ENCODE results near the gene TSPEAR. TPM values are rescaled to one million over a fixed set of nuclear protein-coding genes. Genes with fewer than 3 reads are reported as not detected.

The TSPEAR gene
- total RNA-seq, 4 donors from 2014 or later, result 0.18 to 0.69 (median 0.51) TPM; not detected in 1

- Histone ChIP-seq H3K36me3 (no peaks in the 10 kb centered on the region), H3K4me1 (no peaks in the 10 kb centered on the region), H3K9me3 (no peaks in the 10 kb centered on the region), H3K4me3 (no peak overlapping the region), H3K27me3 (no peaks in the 10 kb centered on the region), H3K27ac (no peak overlapping the region)
- TF ChIP-seq CTCF (IDR thresholded peaks at IDR 0.05) (no peak), POLR2A (IDR thresholded peaks at IDR 0.05) (no peak)
- intact Hi-C loops (cut with DNase I; ENCODE audit: low total_unique reads), result no loop called here
- DNase-seq, result no peak
These were observed 92.9 kb downstream of the TSPEAR start for GRCh38 chr21:44618504-44618903.

GRCh38 chr21:44617071-44617501, 94.3 kb downstream of the TSPEAR start:
- Histone ChIP-seq H3K27me3 (no peaks in the 10 kb centered on the region), H3K27ac (no peak overlapping the region), H3K4me1 (no peaks in the 10 kb centered on the region), H3K9me3 (no peaks in the 10 kb centered on the region), H3K4me3 (no peak overlapping the region), H3K36me3 (no peaks in the 10 kb centered on the region)
- intact Hi-C loops (cut with DNase I; ENCODE audit: low total_unique reads), result no loop called here
- no peak for DNase-seq
- TF ChIP-seq CTCF (IDR thresholded peaks at IDR 0.05) (no peak), POLR2A (IDR thresholded peaks at IDR 0.05) (no peak)

GRCh38 chr21:44616591-44616926, 94.8 kb downstream of the TSPEAR start:
- intact Hi-C loops (cut with DNase I; ENCODE audit: low total_unique reads), result no loop called here
- no peaks in the 10 kb centered on the region for H3K9me3 ChIP-seq

GRCh38 chr21:44615911-44616590, 95.3 kb downstream of the TSPEAR start:
- Histone ChIP-seq H3K36me3 (no peaks in the 10 kb centered on the region), H3K9me3 (no peaks in the 10 kb centered on the region), H3K27ac (no peak overlapping the region), H3K4me1 (no peaks in the 10 kb centered on the region), H3K27me3 (no peaks in the 10 kb centered on the region), H3K4me3 (no peak overlapping the region)
- TF ChIP-seq POLR2A (IDR thresholded peaks at IDR 0.05) (no peak), CTCF (IDR thresholded peaks at IDR 0.05) (no peak)
- intact Hi-C loops (cut with DNase I; ENCODE audit: low total_unique reads), result no loop called here
- no peak for DNase-seq

More at GRCh38 chr21:44616591-44616926, 94.8 kb downstream of the TSPEAR start:
- no peak overlapping the region for H3K4me3 ChIP-seq
- H3K4me1 ChIP-seq, result no peaks in the 10 kb centered on the region
- no peak for DNase-seq
- no peak overlapping the region for H3K27ac ChIP-seq
- no peak for TF ChIP-seq POLR2A (IDR thresholded peaks at IDR 0.05)
- H3K36me3 ChIP-seq, result no peaks in the 10 kb centered on the region
- no peaks in the 10 kb centered on the region for H3K27me3 ChIP-seq

GRCh38 chr21:44615466-44615865, 95.9 kb downstream of the TSPEAR start:
- no peak for DNase-seq
- no peaks in the 10 kb centered on the region for H3K36me3 ChIP-seq
- no peak overlapping the region for H3K27ac ChIP-seq
- H3K4me3 ChIP-seq, result no peak overlapping the region
- no peaks in the 10 kb centered on the region for H3K27me3 ChIP-seq
- no peak for TF ChIP-seq POLR2A (IDR thresholded peaks at IDR 0.05)
- TF ChIP-seq CTCF (IDR thresholded peaks at IDR 0.05), result no peak
- no peaks in the 10 kb centered on the region for H3K4me1 ChIP-seq
- H3K9me3 ChIP-seq, result no peaks in the 10 kb centered on the region
- intact Hi-C loops (cut with DNase I; ENCODE audit: low total_unique reads), result no loop called here
